H9 (cell line): ENCODE measurements around the gene KDM2B. TPM values are rescaled to one million over a fixed set of nuclear protein-coding genes. Genes with fewer than 3 reads are reported as not detected.

Experiments
- DNase-seq: peaks from one replicate; pipeline ENCODE4 v3.0.0-alpha.2; 2017
- H2AFZ ChIP-seq: one replicate; pipeline ENCODE4 v1.6.1; 2013; ENCODE audit warnings: mild to moderate bottlenecking, low read length, control low read depth, moderate library complexity
- H2AK5ac ChIP-seq: 2 replicates; pipeline ENCODE4 v1.6.1; 2013; ENCODE audit warnings: low read length, control low read depth, mixed read lengths; ENCODE audit not compliant: insufficient read length
- H2BK120ac ChIP-seq: one replicate; pipeline ENCODE4 v1.6.1; 2013; ENCODE audit warnings: low read depth, mild to moderate bottlenecking, low read length, control low read depth, inconsistent platforms; ENCODE audit not compliant: poor library complexity, severe bottlenecking
- H2BK12ac ChIP-seq: 2 replicates; pipeline ENCODE4 v1.6.1; 2013; ENCODE audit warnings: low read length, control low read depth, mixed read lengths, low read depth; ENCODE audit not compliant: insufficient read length
- H2BK15ac ChIP-seq: 2 replicates; pipeline ENCODE4 v1.6.1; 2013; ENCODE audit warnings: low read depth, low read length, control low read depth
- H2BK20ac ChIP-seq: one replicate; pipeline ENCODE4 v1.6.1; 2013; ENCODE audit warnings: low read depth, mild to moderate bottlenecking, low read length, control low read depth, inconsistent platforms; ENCODE audit not compliant: poor library complexity, severe bottlenecking
- H2BK5ac ChIP-seq: 2 replicates; pipeline ENCODE4 v1.6.1; 2013; ENCODE audit warnings: low read length, control low read depth, mixed read lengths; ENCODE audit not compliant: insufficient read length
- H3K14ac ChIP-seq: 2 replicates; pipeline ENCODE4 v1.6.1; 2013; ENCODE audit warnings: low read length, control low read depth; ENCODE audit not compliant: insufficient read depth
- H3K18ac ChIP-seq: 2 replicates; pipeline ENCODE4 v1.6.1; 2013; ENCODE audit warnings: low read depth, mild to moderate bottlenecking, mixed read lengths, low read length, control low read depth; ENCODE audit not compliant: insufficient read length
- H3K23ac ChIP-seq: 2 replicates; pipeline ENCODE4 v1.6.1; 2013; ENCODE audit warnings: low read length, control low read depth, mixed read lengths, low read depth; ENCODE audit not compliant: insufficient read length
- H3K23me2 ChIP-seq: 2 replicates; pipeline ENCODE4 v1.6.1; 2013; ENCODE audit warnings: low read depth, mild to moderate bottlenecking, mixed read lengths, low read length, control low read depth; ENCODE audit not compliant: insufficient read length, poor library complexity, severe bottlenecking
- H3K27ac ChIP-seq: 2 replicates; pipeline ENCODE4 v1.5.1; 2013; ENCODE audit warnings: low read length, control low read depth, mixed read lengths, low read depth; ENCODE audit not compliant: insufficient read length
- H3K27me3 ChIP-seq: 2 replicates; pipeline ENCODE4 v1.6.1; 2013; ENCODE audit warnings: low read length, control low read depth, inconsistent platforms; ENCODE audit not compliant: insufficient read depth
- H3K4ac ChIP-seq: 2 replicates; pipeline ENCODE4 v1.6.1; 2013; ENCODE audit warnings: low read depth, mild to moderate bottlenecking, control low read depth, inconsistent platforms, low read length, moderate library complexity
- H3K4me1 ChIP-seq: 2 replicates; pipeline ENCODE4 v1.6.1; 2013; ENCODE audit warnings: low read length, control low read depth, inconsistent platforms; ENCODE audit not compliant: insufficient read depth
- H3K4me2 ChIP-seq: 2 replicates; pipeline ENCODE4 v1.6.1; 2013; ENCODE audit warnings: low read length, control low read depth, mixed read lengths; ENCODE audit not compliant: insufficient read length, insufficient read depth
- H3K56ac ChIP-seq: 2 replicates; pipeline ENCODE4 v1.6.1; 2013; ENCODE audit warnings: low read depth, mild to moderate bottlenecking, mixed read lengths, low read length, control low read depth; ENCODE audit not compliant: insufficient read length
- H3K79me1 ChIP-seq: 2 replicates; pipeline ENCODE4 v1.6.1; 2013; ENCODE audit warnings: low read depth, mild to moderate bottlenecking, moderate library complexity, low read length, control low read depth, inconsistent platforms; ENCODE audit not compliant: insufficient read depth, poor library complexity, severe bottlenecking
- H3K79me2 ChIP-seq: 2 replicates; pipeline ENCODE4 v1.6.1; 2013; ENCODE audit warnings: low read length, control low read depth, inconsistent platforms; ENCODE audit not compliant: insufficient read depth
- H3K9ac ChIP-seq: 2 replicates; pipeline ENCODE4 v1.6.1; 2013; ENCODE audit warnings: low read length, control low read depth, mixed read lengths; ENCODE audit not compliant: insufficient read length; ENCODE audit errors: extremely low read depth
- H3K9me3 ChIP-seq: one replicate; pipeline ENCODE4 v1.6.1; 2013; ENCODE audit warnings: low read depth, low read length, inconsistent platforms; ENCODE audit not compliant: control insufficient read depth
- H3T11ph ChIP-seq: one replicate; pipeline ENCODE4 v1.6.1; 2013; ENCODE audit warnings: mild to moderate bottlenecking, low read length, control low read depth, inconsistent platforms
- H4K20me1 ChIP-seq: one replicate; pipeline ENCODE4 v1.6.1; 2013; ENCODE audit not compliant: control insufficient read depth, insufficient read length, insufficient read depth
- H4K5ac ChIP-seq: 2 replicates; pipeline ENCODE4 v1.6.1; 2013; ENCODE audit warnings: low read depth, mild to moderate bottlenecking, mixed read lengths, low read length, control low read depth; ENCODE audit not compliant: insufficient read length
- H4K8ac ChIP-seq: replicated peaks from 2 replicates; pipeline ENCODE4 v1.6.1; 2013; ENCODE audit warnings: low read length, control low read depth, mixed read lengths, low read depth; ENCODE audit not compliant: insufficient read length
- H4K91ac ChIP-seq: 2 replicates; pipeline ENCODE4 v1.6.1; 2013; ENCODE audit warnings: low read depth, mild to moderate bottlenecking, moderate library complexity, mixed read lengths, low read length, control low read depth; ENCODE audit not compliant: insufficient read length
- H3K27ac Mint-ChIP-seq, 3 experiments: 2 replicates in 2 of 3; 3 replicates in 1 of 3; pipeline ENCODE4 v1.8.0; 2020 to 2021; ENCODE audit warnings: mixed read lengths in 3 of 3, mild to moderate bottlenecking in 1 of 3, moderate library complexity in 1 of 3
- H3K27me3 Mint-ChIP-seq: 2 replicates; pipeline ENCODE4 v1.8.0; 2021; ENCODE audit warnings: low read depth, mild to moderate bottlenecking, moderate library complexity, mixed read lengths
- H3K36me3 Mint-ChIP-seq, 3 experiments: 2 replicates in 2 of 3; 3 replicates in 1 of 3; pipeline ENCODE4 v1.8.0; 2020 to 2021; ENCODE audit warnings: low read depth in 3 of 3, mixed read lengths in 3 of 3; ENCODE audit not compliant: insufficient read depth in 1 of 3
- H3K4me1 Mint-ChIP-seq, 2 experiments: 2 replicates each; pipeline ENCODE4 v1.8.0; 2020; ENCODE audit warnings: mixed read lengths in 2 of 2
- H3K4me3 Mint-ChIP-seq, 2 experiments: 2 replicates in 1 of 2; 3 replicates in 1 of 2; pipeline ENCODE4 v1.8.0; 2020 to 2021; ENCODE audit warnings: mild to moderate bottlenecking in 2 of 2, mixed read lengths in 2 of 2, moderate library complexity in 1 of 2
- H3K9me3 Mint-ChIP-seq, 2 experiments: 2 replicates in 1 of 2; 3 replicates in 1 of 2; pipeline ENCODE4 v1.8.0; 2020; ENCODE audit warnings: mild to moderate bottlenecking in 2 of 2, mixed read lengths in 2 of 2, moderate library complexity in 1 of 2
- WGBS: extraction: QIAGEN DNeasy Blood & Tissue Kit; methylation state at CpG from one replicate; pipeline ENCODE4 v1.1.7; 2013; ENCODE audit warnings: missing lambda C conversion rate, low lambda C conversion rate, mixed read lengths; ENCODE audit not compliant: insufficient read length; ENCODE audit errors: extremely low coverage; 5-methylcytosine and 5-hydroxymethylcytosine counted together
- total RNA-seq: library from RNA; stranded (reverse); gene quantifications from 2 replicates; pipeline ENCODE4 v1.2.1, GENCODE V29; 2021
- TF ChIP-seq, protein P1 (sequence below): fragments of 200-600 bp; sonication (generic); conservative IDR thresholded peaks from 3 replicates; pipeline ENCODE4 v1.8.0; 2021; ENCODE audit warnings: antibody characterized with exemption, mild to moderate bottlenecking

KDM2B gene
- total RNA-seq, 1 experiment from 2014 or later, result 143 TPM

DNA sequence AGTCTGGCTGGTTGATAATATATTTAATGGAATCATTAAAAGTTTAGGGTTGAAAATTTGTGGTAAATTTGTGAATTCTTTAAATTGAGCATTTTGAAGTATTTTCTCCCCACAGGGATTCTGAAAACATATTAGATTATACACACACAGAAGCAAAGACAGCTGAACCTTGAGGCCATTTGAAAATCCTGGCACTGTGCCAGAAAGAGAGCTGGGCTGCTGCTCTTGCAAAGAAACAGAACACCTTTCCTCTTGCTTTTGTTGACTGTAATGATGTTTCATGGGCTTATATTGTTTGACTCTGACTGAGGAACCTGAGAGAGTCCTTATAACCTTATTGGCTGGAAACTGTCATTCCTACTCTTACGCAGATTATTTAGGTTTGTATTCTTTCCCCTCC, 176.1 kb downstream of the KDM2B start:
- no peak overlapping the region for H3K23ac ChIP-seq
- no peak overlapping the region for H4K5ac ChIP-seq
- Mint-ChIP-seq H3K4me3 (no peak overlapping the region), H3K27ac (no peak overlapping the region), H3K36me3 (peaks cover 11 to 48% (median 44%) of the 10 kb centered on the region in 3 experiments; a peak in 6 of 7 replicates), H3K9me3 (no peaks in the 10 kb centered on the region), H3K27me3 (no peaks in the 10 kb centered on the region), H3K4me1 (peaks cover 16 to 17% of the 10 kb centered on the region in 2 experiments)
- no peak overlapping the region for H4K8ac ChIP-seq
- no peak overlapping the region for H3T11ph ChIP-seq
- no peak overlapping the region for H4K91ac ChIP-seq
- H2AFZ ChIP-seq, result no peak overlapping the region
- H3K14ac ChIP-seq, result no peak overlapping the region
- no peaks in the 10 kb centered on the region for H4K20me1 ChIP-seq
- peaks cover 5% of the 10 kb centered on the region for H3K23me2 ChIP-seq
- no peak for DNase-seq
- H3K27me3 ChIP-seq, result no peaks in the 10 kb centered on the region
- no peak overlapping the region for H3K27ac ChIP-seq
- no peak overlapping the region for H3K18ac ChIP-seq
- no peak overlapping the region for H2BK12ac ChIP-seq
- no peaks in the 10 kb centered on the region for H3K4me1 ChIP-seq
- no peak overlapping the region for H3K4ac ChIP-seq
- no peak overlapping the region for H2BK120ac ChIP-seq
- peaks cover 7% of the 10 kb centered on the region for H3K79me1 ChIP-seq
- WGBS, result no CpG with 5 or more reads among the region's 1 CpG
- peaks cover 19% of the 10 kb centered on the region for H3K79me2 ChIP-seq
- H3K9me3 ChIP-seq, result no peaks in the 10 kb centered on the region
- no peak overlapping the region for H2BK20ac ChIP-seq
- H3K4me2 ChIP-seq, result no peak overlapping the region
- no peak overlapping the region for H2BK15ac ChIP-seq
- TF ChIP-seq, protein P1, sequence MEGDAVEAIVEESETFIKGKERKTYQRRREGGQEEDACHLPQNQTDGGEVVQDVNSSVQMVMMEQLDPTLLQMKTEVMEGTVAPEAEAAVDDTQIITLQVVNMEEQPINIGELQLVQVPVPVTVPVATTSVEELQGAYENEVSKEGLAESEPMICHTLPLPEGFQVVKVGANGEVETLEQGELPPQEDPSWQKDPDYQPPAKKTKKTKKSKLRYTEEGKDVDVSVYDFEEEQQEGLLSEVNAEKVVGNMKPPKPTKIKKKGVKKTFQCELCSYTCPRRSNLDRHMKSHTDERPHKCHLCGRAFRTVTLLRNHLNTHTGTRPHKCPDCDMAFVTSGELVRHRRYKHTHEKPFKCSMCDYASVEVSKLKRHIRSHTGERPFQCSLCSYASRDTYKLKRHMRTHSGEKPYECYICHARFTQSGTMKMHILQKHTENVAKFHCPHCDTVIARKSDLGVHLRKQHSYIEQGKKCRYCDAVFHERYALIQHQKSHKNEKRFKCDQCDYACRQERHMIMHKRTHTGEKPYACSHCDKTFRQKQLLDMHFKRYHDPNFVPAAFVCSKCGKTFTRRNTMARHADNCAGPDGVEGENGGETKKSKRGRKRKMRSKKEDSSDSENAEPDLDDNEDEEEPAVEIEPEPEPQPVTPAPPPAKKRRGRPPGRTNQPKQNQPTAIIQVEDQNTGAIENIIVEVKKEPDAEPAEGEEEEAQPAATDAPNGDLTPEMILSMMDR, result no peak
- H2BK5ac ChIP-seq, result no peak overlapping the region
- no peak overlapping the region for H3K9ac ChIP-seq
- H3K56ac ChIP-seq, result no peak overlapping the region
- no peak overlapping the region for H2AK5ac ChIP-seq
